ENCODE measurements around the gene ALAS1.

Gene ALAS1

DNA sequence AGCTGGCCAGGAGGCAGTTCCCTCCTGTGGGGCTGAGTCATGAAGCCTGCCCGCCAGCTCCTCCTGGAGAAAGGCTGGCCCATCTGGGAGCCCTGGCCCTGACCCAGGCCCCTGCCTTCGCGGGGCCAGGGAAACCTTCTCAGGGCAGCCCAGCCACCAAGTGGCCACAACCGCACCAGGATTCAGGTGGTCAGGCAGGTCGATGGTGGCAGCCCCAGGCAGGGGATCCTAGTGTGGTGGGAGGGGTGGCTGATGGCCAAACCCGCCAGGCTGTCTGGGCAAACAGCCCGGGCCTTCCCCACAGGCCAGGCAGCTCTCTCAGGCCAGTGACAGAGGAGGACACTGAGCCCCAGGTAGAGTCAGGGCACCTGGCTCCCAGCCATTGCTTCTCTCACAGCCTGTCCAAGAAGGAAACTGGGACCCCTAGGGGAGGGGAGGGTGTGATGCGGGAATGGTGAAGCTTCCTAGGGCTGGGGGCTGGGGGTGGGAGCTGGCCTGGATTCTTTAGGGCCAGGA is 39.8 kb downstream of the ALAS1 start (continued):
- no peak for TF ChIP-seq KLF10 (tag by site-specific recombination; IDR thresholded peaks at IDR 0.05)
- TF ChIP-seq GLIS1 (tag by site-specific recombination; IDR thresholded peaks at IDR 0.05): peak; percentile 84
- TF ChIP-seq ZNF140 (tag by site-specific recombination; IDR thresholded peaks at IDR 0.05): no peak
- TF ChIP-seq ZNF341 (tag by site-specific recombination; IDR thresholded peaks at IDR 0.05; ENCODE audit: low read depth): 0 out of 2 replicates have a peak, but pooled peaks have one; percentile 40
- TF ChIP-seq GLIS2 (tag by site-specific recombination; IDR thresholded peaks at IDR 0.05): peak; percentile 63
- no peak for TF ChIP-seq ZBTB6 (tag by site-specific recombination; IDR thresholded peaks at IDR 0.05)
- TF ChIP-seq SP2 (tag by site-specific recombination; IDR thresholded peaks at IDR 0.05): peak; percentile 47
- TF ChIP-seq PBX3 (CRISPR knock-in tag; IDR thresholded peaks at IDR 0.05): no peak
- TF ChIP-seq SCRT2 (tag by site-specific recombination; IDR thresholded peaks at IDR 0.05): no peak
- no peak for TF ChIP-seq GFI1B (tag by site-specific recombination; IDR thresholded peaks at IDR 0.05)
- no peak for TF ChIP-seq ZNF121 (tag by site-specific recombination; IDR thresholded peaks at IDR 0.05)
- no peak for TF ChIP-seq ZNF549 (tag by site-specific recombination; IDR thresholded peaks at IDR 0.05)
- peak; percentile 67 for TF ChIP-seq ZNF394 (tag by site-specific recombination; IDR thresholded peaks at IDR 0.05; ENCODE audit: borderline replicate concordance)
- TF ChIP-seq ZNF510 (tag by site-specific recombination; IDR thresholded peaks at IDR 0.05; ENCODE audit: insufficient replicate concordance): no peak

DNA sequence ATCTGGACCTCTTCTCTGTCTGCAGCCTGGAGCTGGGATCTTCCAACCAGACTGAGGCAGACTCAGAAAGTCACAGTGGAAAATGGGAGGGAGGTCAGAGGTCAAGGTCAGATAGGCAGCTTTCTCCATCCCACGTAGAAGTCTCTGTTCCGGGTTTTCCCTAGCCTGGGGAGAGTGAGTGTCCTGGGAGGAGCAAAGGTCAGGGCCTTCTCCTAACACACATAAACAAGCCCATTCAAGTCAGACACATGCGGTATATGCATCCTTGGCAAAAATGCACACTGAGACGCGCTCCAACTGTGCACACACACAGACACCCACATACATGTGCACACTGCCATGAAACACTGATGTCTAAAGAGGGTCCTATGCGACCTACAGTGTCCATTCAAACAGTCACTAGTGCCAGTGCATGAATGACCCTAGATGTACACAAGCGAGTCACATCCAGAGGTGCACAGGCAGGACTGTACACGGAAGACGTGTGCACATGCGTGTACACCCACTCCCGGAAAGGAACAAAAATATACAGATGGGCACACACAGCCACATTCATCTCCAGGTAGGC is 40.3 kb downstream of the ALAS1 start:
- POLR2A ChIA-PET: interaction anchor here (0.5 to 2.6 kb wide), 5 partner anchors 9 to 40 kb away, joined by 3 to 14 read pairs (median 3); partner anchors contain the start of gene WDR82
- Histone ChIP-seq H3K4me3 (ENCODE audit: low read depth, low read length) (peak overlapping the region; percentile 95), H3K9me3 (ENCODE audit: control insufficient read depth, insufficient read depth, low read depth, low read length) (no peaks in the 10 kb centered on the region), H3K4me1 (ENCODE audit: control insufficient read depth, insufficient read depth, low read length) (no peaks in the 10 kb centered on the region), H3K27ac (ENCODE audit: extremely low read depth, low read depth, low read length) (no peak overlapping the region), H3K36me3 (ENCODE audit: control insufficient read depth in 2 of 2, insufficient read depth in 1 of 2, low read length in 2 of 2) (peaks cover 0 to 12% of the 10 kb centered on the region in 2 experiments; a peak in 1 of 3 replicates)
- CTCF ChIA-PET: interaction anchor here (0.9 to 3.2 kb wide), 7 partner anchors 9 to 237 kb away, joined by 3 to 11 read pairs (median 5); no protein-coding TSS in a partner anchor
- TF ChIP-seq ZFHX2 (tag by site-specific recombination; conservative IDR thresholded peaks at IDR 0.05) (peak; percentile 71), GLI2 (tag by site-specific recombination; IDR thresholded peaks at IDR 0.05; ENCODE audit: borderline replicate concordance, low read depth) (no peak), ZNF292 (tag by site-specific recombination; IDR thresholded peaks at IDR 0.05; ENCODE audit: borderline replicate concordance, low read depth) (no peak), ZNF138 (tag by site-specific recombination; IDR thresholded peaks at IDR 0.05; ENCODE audit: borderline replicate concordance) (no peak), EGR2 (tag by site-specific recombination; IDR thresholded peaks at IDR 0.05; ENCODE audit: low read depth) (peak; percentile 44; the same call in 1 of the 2 replicates), BCL11B (tag by site-specific recombination; IDR thresholded peaks at IDR 0.05; ENCODE audit: low read depth) (0 out of 2 replicates have a peak, but pooled peaks have one; percentile 30), ZNF514 (tag by site-specific recombination; IDR thresholded peaks at IDR 0.05) (no peak), ZNF18 (tag by site-specific recombination; IDR thresholded peaks at IDR 0.05) (no peak), ZNF221 (tag by site-specific recombination; IDR thresholded peaks at IDR 0.05; ENCODE audit: borderline replicate concordance) (no peak), ZSCAN30 (tag by site-specific recombination; IDR thresholded peaks at IDR 0.05) (no peak), MZF1 (tag by site-specific recombination; IDR thresholded peaks at IDR 0.05; ENCODE audit: borderline replicate concordance) (no peak), ZNF549 (tag by site-specific recombination; IDR thresholded peaks at IDR 0.05) (no peak), ZNF416 (tag by site-specific recombination; IDR thresholded peaks at IDR 0.05) (no peak), BCL11A (tag by site-specific recombination; IDR thresholded peaks at IDR 0.05; ENCODE audit: low read depth) (peak; percentile 33; the same call in 1 of the 2 replicates), ZNF146 (tag by site-specific recombination; IDR thresholded peaks at IDR 0.05) (peak; percentile 4; the same call in 1 of the 2 replicates), ZBTB26 (tag by site-specific recombination; optimal IDR thresholded peaks at IDR 0.05) (no peak)
